ENCODE data around the gene OR5M8.

Gene OR5M8
- long read RNA-seq: 0 reads

DNA sequence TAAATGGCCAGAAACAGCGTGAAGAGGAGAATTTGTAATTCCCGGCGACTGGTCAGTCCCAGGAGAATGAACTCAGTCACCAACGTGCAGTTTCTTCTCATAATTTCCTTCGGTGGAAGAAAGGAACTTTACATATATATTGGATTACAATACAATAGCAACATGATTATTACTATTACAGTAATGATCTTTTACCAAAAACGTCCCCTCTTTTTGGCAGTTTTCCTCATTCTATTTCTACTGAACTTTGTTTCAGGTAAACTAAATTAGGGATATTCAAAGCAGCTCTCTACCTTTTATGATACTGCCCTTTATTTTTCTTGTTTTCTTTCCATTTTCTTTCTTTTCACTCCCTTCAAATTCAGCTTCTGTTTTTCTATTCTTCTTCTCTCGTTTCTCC, at the start of gene OR5M8:
TSS of gene OR5M8 (minus strand) at position 101 of the 400 bp plus-strand sequence. CDS start at position 101, 0 bp downstream.
- no peak for DNase-seq (ENCODE audit: low read depth in 1 of 2, low spot score in 1 of 2)
- Histone ChIP-seq H3K4me3 (replicated peaks; ENCODE audit: insufficient read depth, low read length) (no peak within 1 kb of the TSS), H3K27me3 (ENCODE audit: insufficient read depth, poor library complexity, severe bottlenecking) (no peaks in the 10 kb centered on the region), H3K27ac (replicated peaks) (no peak within 1 kb of the TSS)
- TF ChIP-seq, protein P1, sequence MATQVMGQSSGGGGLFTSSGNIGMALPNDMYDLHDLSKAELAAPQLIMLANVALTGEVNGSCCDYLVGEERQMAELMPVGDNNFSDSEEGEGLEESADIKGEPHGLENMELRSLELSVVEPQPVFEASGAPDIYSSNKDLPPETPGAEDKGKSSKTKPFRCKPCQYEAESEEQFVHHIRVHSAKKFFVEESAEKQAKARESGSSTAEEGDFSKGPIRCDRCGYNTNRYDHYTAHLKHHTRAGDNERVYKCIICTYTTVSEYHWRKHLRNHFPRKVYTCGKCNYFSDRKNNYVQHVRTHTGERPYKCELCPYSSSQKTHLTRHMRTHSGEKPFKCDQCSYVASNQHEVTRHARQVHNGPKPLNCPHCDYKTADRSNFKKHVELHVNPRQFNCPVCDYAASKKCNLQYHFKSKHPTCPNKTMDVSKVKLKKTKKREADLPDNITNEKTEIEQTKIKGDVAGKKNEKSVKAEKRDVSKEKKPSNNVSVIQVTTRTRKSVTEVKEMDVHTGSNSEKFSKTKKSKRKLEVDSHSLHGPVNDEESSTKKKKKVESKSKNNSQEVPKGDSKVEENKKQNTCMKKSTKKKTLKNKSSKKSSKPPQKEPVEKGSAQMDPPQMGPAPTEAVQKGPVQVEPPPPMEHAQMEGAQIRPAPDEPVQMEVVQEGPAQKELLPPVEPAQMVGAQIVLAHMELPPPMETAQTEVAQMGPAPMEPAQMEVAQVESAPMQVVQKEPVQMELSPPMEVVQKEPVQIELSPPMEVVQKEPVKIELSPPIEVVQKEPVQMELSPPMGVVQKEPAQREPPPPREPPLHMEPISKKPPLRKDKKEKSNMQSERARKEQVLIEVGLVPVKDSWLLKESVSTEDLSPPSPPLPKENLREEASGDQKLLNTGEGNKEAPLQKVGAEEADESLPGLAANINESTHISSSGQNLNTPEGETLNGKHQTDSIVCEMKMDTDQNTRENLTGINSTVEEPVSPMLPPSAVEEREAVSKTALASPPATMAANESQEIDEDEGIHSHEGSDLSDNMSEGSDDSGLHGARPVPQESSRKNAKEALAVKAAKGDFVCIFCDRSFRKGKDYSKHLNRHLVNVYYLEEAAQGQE (IDR thresholded peaks at IDR 0.05; ENCODE audit: insufficient replicate concordance, low read depth): no peak
- TF ChIP-seq, protein P2, sequence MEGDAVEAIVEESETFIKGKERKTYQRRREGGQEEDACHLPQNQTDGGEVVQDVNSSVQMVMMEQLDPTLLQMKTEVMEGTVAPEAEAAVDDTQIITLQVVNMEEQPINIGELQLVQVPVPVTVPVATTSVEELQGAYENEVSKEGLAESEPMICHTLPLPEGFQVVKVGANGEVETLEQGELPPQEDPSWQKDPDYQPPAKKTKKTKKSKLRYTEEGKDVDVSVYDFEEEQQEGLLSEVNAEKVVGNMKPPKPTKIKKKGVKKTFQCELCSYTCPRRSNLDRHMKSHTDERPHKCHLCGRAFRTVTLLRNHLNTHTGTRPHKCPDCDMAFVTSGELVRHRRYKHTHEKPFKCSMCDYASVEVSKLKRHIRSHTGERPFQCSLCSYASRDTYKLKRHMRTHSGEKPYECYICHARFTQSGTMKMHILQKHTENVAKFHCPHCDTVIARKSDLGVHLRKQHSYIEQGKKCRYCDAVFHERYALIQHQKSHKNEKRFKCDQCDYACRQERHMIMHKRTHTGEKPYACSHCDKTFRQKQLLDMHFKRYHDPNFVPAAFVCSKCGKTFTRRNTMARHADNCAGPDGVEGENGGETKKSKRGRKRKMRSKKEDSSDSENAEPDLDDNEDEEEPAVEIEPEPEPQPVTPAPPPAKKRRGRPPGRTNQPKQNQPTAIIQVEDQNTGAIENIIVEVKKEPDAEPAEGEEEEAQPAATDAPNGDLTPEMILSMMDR (IDR thresholded peaks at IDR 0.05; ENCODE audit: insufficient read depth, low read length): no peak
- TF ChIP-seq SPI1 (IDR thresholded peaks at IDR 0.05; ENCODE audit: borderline replicate concordance, low read depth) (no peak), POLR2AphosphoS5 (IDR thresholded peaks at IDR 0.05; ENCODE audit: low read depth) (no peak), GABPA (IDR thresholded peaks at IDR 0.05; ENCODE audit: low read depth) (no peak)

DNA sequence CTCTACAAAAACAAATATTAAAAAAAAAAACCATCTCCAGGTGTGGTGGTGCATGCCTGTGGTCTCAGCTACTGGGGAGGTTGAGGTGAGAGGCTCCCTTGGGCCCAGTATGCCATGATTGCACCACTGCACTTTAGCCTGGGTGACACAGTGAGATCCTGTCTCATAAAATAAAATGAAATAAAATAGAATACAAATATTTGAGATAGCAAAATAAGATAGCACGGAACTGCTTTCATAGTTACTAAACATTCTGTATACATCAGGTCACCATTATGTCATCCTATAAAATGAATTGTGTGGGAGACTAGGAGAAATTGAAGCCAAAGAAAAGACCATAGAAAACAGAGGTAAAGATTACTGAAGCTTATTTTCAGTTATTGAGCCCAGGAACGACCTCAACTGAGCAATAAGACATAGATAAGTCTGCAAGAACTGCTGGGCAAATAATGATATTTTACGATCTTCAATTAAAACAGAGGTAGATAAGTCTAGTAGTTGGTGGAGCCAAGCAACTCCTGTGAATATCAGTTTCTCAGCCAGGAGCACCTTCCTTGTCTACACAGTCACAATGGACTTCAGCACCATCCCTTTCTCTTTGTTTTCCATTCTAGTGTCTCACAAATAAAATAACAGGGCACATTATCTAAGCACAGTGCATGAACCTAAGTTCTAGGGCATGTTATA, 42.0 kb upstream of the OR5M8 start:
- H3K27ac ChIP-seq (replicated peaks): no peak overlapping the region
- no peak overlapping the region for H3K4me3 ChIP-seq (replicated peaks; ENCODE audit: insufficient read depth, low read length)

DNA sequence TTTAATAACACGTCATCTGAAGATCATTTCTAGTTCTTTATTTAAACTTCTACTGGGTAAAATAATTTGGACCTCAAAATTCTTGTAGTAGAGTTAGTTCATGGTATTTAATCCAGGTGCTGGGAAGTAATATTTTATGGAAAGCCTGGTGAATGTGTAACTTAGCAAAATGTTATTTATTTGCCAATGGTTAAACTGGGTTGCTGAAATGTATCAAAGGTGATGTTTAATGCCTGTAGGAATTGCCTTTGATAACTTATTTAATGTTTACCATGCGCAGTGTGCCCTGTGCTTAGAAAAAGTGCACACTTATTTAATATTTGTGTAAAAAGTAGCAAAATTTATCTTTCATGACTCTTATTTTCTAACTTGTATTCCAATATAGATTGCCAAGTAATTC, 40.7 kb upstream of the OR5M8 start:
- no peak overlapping the region for H3K27ac ChIP-seq (replicated peaks)
- H3K27me3 ChIP-seq (ENCODE audit: insufficient read depth, poor library complexity, severe bottlenecking): no peaks in the 10 kb centered on the region
- no peak overlapping the region for H3K4me3 ChIP-seq (replicated peaks; ENCODE audit: insufficient read depth, low read length)
- TF ChIP-seq, protein P2 (IDR thresholded peaks at IDR 0.05; ENCODE audit: insufficient read depth, low read length): no peak
- TF ChIP-seq, protein P1 (IDR thresholded peaks at IDR 0.05; ENCODE audit: insufficient replicate concordance, low read depth): no peak
- no peak for TF ChIP-seq GABPA (IDR thresholded peaks at IDR 0.05; ENCODE audit: low read depth)
- no peak for TF ChIP-seq SPI1 (IDR thresholded peaks at IDR 0.05; ENCODE audit: borderline replicate concordance, low read depth)
- TF ChIP-seq POLR2AphosphoS5 (IDR thresholded peaks at IDR 0.05; ENCODE audit: low read depth): no peak
- no peak for DNase-seq (ENCODE audit: low read depth in 1 of 2, low spot score in 1 of 2)

More for the DNA sequence above, 42.0 kb upstream of the OR5M8 start:
- H3K27me3 ChIP-seq (ENCODE audit: insufficient read depth, poor library complexity, severe bottlenecking): no peaks in the 10 kb centered on the region
- TF ChIP-seq SPI1 (IDR thresholded peaks at IDR 0.05; ENCODE audit: borderline replicate concordance, low read depth) (no peak), POLR2AphosphoS5 (IDR thresholded peaks at IDR 0.05; ENCODE audit: low read depth) (no peak), GABPA (IDR thresholded peaks at IDR 0.05; ENCODE audit: low read depth) (no peak)
- TF ChIP-seq, protein P2 (IDR thresholded peaks at IDR 0.05; ENCODE audit: insufficient read depth, low read length): no peak
- DNase-seq (ENCODE audit: low read depth in 1 of 2, low spot score in 1 of 2): no peak

Data from HL-60 (cell line).